ENCODE measurements around the gene TFEB. TPM values are rescaled to one million over a fixed set of nuclear protein-coding genes. Genes with fewer than 3 reads are reported as not detected.

Gene TFEB
- total RNA-seq, 2 donors from 2014 or later = 9.4 to 12.0 TPM

- Mint-ChIP-seq H3K9me3 (no peaks in the 10 kb centered on the region), H3K27ac (no peak overlapping the region), H3K4me3 (no peak overlapping the region), H3K27me3 (peaks cover 21% of the 10 kb centered on the region), H3K4me1 (no peaks in the 10 kb centered on the region), H3K36me3 (ENCODE audit: low read depth) (no peaks in the 10 kb centered on the region)
- no peak for ATAC-seq (replicated peaks)
Measured at GRCh38 chr6:41651962-41652657, 83.3 kb downstream of the TFEB start.

GRCh38 chr6:41651246-41651961, 84.0 kb downstream of the TFEB start:
- Mint-ChIP-seq H3K4me1 (no peaks in the 10 kb centered on the region), H3K27ac (no peak overlapping the region), H3K4me3 (no peak overlapping the region), H3K27me3 (peaks cover 21% of the 10 kb centered on the region), H3K9me3 (no peaks in the 10 kb centered on the region), H3K36me3 (ENCODE audit: low read depth) (no peaks in the 10 kb centered on the region)
- no peak for ATAC-seq (replicated peaks)

- H3K9me3 Mint-ChIP-seq = no peaks in the 10 kb centered on the region
- no peaks in the 10 kb centered on the region for H3K36me3 Mint-ChIP-seq (ENCODE audit: low read depth)
- H3K27me3 Mint-ChIP-seq = peaks cover 18% of the 10 kb centered on the region
- no peak overlapping the region for H3K27ac Mint-ChIP-seq
- no peak overlapping the region for H3K4me3 Mint-ChIP-seq
- H3K4me1 Mint-ChIP-seq = no peaks in the 10 kb centered on the region
- ATAC-seq (replicated peaks) = no peak
Measured at GRCh38 chr6:41650120-41650519, 85.3 kb downstream of the TFEB start.

GRCh38 chr6:41649596-41649995, 85.8 kb downstream of the TFEB start:
- no peaks in the 10 kb centered on the region for H3K36me3 Mint-ChIP-seq (ENCODE audit: low read depth)
- H3K4me3 Mint-ChIP-seq = no peak overlapping the region
- peaks cover 16% of the 10 kb centered on the region for H3K27me3 Mint-ChIP-seq
- H3K4me1 Mint-ChIP-seq = no peaks in the 10 kb centered on the region
- no peaks in the 10 kb centered on the region for H3K9me3 Mint-ChIP-seq
- no peak for ATAC-seq (replicated peaks)
- H3K27ac Mint-ChIP-seq = no peak overlapping the region

- Mint-ChIP-seq H3K9me3 (no peaks in the 10 kb centered on the region), H3K27ac (no peak overlapping the region), H3K27me3 (peaks cover 12% of the 10 kb centered on the region), H3K36me3 (ENCODE audit: low read depth) (no peaks in the 10 kb centered on the region), H3K4me3 (no peak overlapping the region), H3K4me1 (no peaks in the 10 kb centered on the region)
- no peak for ATAC-seq (replicated peaks)
Measured at GRCh38 chr6:41648921-41649320, 86.5 kb downstream of the TFEB start.

GRCh38 chr6:41648070-41648585, 87.3 kb downstream of the TFEB start:
- no peak overlapping the region for H3K27ac Mint-ChIP-seq
- no peak overlapping the region for H3K4me3 Mint-ChIP-seq
- H3K4me1 Mint-ChIP-seq = no peaks in the 10 kb centered on the region
- H3K9me3 Mint-ChIP-seq = no peaks in the 10 kb centered on the region
- no peak for ATAC-seq (replicated peaks)
- H3K36me3 Mint-ChIP-seq (ENCODE audit: low read depth) = no peaks in the 10 kb centered on the region
- H3K27me3 Mint-ChIP-seq = peaks cover 12% of the 10 kb centered on the region

- no peaks in the 10 kb centered on the region for H3K4me1 Mint-ChIP-seq
- peaks cover 9% of the 10 kb centered on the region for H3K27me3 Mint-ChIP-seq
- H3K27ac Mint-ChIP-seq = no peak overlapping the region
- H3K36me3 Mint-ChIP-seq (ENCODE audit: low read depth) = no peaks in the 10 kb centered on the region
- no peaks in the 10 kb centered on the region for H3K9me3 Mint-ChIP-seq
- ATAC-seq (replicated peaks) = no peak
- no peak overlapping the region for H3K4me3 Mint-ChIP-seq
Measured at GRCh38 chr6:41647061-41647511, 88.3 kb downstream of the TFEB start.

GRCh38 chr6:41646026-41646795, 89.2 kb downstream of the TFEB start:
- Mint-ChIP-seq H3K27me3 (peaks cover 7% of the 10 kb centered on the region), H3K9me3 (no peaks in the 10 kb centered on the region), H3K27ac (no peak overlapping the region), H3K36me3 (ENCODE audit: low read depth) (no peaks in the 10 kb centered on the region), H3K4me1 (no peaks in the 10 kb centered on the region), H3K4me3 (no peak overlapping the region)
- ATAC-seq (replicated peaks) = no peak

GRCh38 chr6:41645007-41645618, 90.3 kb downstream of the TFEB start:
- Mint-ChIP-seq H3K36me3 (ENCODE audit: low read depth) (no peaks in the 10 kb centered on the region), H3K27me3 (peaks cover 12% of the 10 kb centered on the region), H3K27ac (no peak overlapping the region), H3K4me3 (no peak overlapping the region), H3K4me1 (no peaks in the 10 kb centered on the region), H3K9me3 (no peaks in the 10 kb centered on the region)
- no peak for ATAC-seq (replicated peaks)

GRCh38 chr6:41644297-41644879, 91.0 kb downstream of the TFEB start:
- H3K27me3 Mint-ChIP-seq = peaks cover 18% of the 10 kb centered on the region
- H3K4me3 Mint-ChIP-seq = no peak overlapping the region
- H3K4me1 Mint-ChIP-seq = no peaks in the 10 kb centered on the region
- no peak for ATAC-seq (replicated peaks)
- H3K9me3 Mint-ChIP-seq = no peaks in the 10 kb centered on the region
- H3K36me3 Mint-ChIP-seq (ENCODE audit: low read depth) = no peaks in the 10 kb centered on the region
- no peak overlapping the region for H3K27ac Mint-ChIP-seq

- ATAC-seq (replicated peaks) = no peak
- Mint-ChIP-seq H3K27ac (no peak overlapping the region), H3K9me3 (no peaks in the 10 kb centered on the region), H3K4me1 (no peaks in the 10 kb centered on the region), H3K27me3 (peaks cover 22% of the 10 kb centered on the region), H3K4me3 (no peak overlapping the region), H3K36me3 (ENCODE audit: low read depth) (no peaks in the 10 kb centered on the region)
Measured at GRCh38 chr6:41643899-41644269, 91.5 kb downstream of the TFEB start.

- no peak overlapping the region for H3K27ac Mint-ChIP-seq
- H3K4me3 Mint-ChIP-seq = no peak overlapping the region
- H3K9me3 Mint-ChIP-seq = no peaks in the 10 kb centered on the region
- no peaks in the 10 kb centered on the region for H3K4me1 Mint-ChIP-seq
- no peak for ATAC-seq (replicated peaks)
- H3K36me3 Mint-ChIP-seq (ENCODE audit: low read depth) = no peaks in the 10 kb centered on the region
- peaks cover 22% of the 10 kb centered on the region for H3K27me3 Mint-ChIP-seq
Measured at GRCh38 chr6:41642960-41643898, 92.2 kb downstream of the TFEB start.

Data from activated T-helper 17 cell treated with anti-CD3 and anti-CD28 coated beads, Interleukin-2, amount 50 U/mL, for 72 hours (primary cell).